CD4-positive, alpha-beta T cell treated with Interleukin-10 for 1 hour (primary cell): ENCODE data around the gene OR2A1.
"Not testable (repeated sequence)": the region's sequence is repeated elsewhere in the genome, so short reads cannot be mapped to it uniquely, and the experiment has no call there.

Experiments
- DNase-seq: peaks from one replicate; pipeline ENCODE4 v3.0.0-alpha.2; 2020

Gene OR2A1

DNA sequence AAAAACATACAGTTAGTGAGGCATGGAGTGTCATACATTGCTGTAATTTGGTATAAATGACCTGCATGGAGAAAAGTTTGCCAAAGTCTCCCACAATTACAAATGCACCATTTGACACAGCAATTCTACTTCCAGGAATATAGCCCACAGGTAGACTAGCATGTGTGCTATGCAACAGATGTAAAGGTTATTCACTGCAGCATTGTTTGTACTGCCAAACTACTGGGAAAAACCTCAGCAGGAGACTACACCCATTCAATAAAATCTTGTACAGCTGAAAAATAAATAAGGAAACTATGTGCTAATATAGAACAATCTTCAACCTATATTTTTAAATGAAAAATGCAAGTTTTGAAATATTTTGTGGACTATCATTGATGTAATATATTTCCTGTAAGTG, 17.8 kb downstream of the OR2A1 start:
- not testable (repeated sequence) for DNase-seq

DNA sequence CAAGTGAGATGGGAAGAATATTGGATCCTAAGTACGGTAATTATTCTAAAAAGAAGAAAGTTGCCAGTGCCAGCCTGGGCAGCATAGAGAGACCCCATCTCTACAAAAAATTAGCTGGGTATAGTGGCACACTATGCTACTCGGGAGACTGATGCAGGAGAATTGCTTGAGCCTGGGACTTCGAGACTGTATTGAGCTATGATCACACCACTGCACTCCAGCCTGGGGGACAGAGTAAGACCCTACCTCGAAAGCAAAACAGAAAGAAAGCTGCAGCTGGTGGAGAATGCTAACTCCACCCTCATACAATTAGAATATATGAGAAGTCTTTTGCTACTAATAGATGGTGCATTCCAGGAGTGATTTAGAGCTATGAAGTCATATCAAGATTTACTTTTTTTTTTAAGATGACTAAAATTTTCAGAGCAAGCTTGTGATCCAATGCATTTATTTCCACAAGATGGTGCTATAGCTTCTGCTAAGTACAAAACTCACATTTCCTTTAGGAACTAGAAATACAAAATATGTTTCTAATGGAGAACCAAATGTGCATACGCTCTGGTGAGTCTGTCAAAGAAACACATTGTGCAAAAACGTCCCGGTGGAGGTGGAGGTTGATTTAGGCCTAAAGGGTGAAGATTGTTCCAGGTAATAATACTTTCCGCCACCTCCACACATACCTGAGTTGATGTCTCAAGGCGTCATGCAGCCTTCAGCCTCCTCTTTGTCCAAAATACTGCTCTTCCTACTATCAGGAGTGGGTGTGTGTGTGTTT, 19.2 kb downstream of the OR2A1 start:
- DNase-seq, result not testable (repeated sequence)

DNA sequence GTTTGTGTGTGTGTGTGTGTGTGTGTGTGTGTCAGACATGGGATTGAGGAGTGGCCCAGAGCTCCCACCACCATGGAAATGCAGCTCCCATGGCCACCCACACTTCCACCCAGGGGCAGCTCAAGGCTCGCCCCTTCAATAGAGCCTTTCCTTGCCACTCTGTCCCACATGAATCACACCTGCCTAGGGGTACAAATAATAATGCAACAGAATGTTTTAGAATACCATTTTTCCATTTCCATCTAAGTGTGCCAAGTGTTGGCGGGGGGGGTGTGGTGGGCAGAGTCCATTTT, 19.7 kb downstream of the OR2A1 start:
- not testable (repeated sequence) for DNase-seq

DNA sequence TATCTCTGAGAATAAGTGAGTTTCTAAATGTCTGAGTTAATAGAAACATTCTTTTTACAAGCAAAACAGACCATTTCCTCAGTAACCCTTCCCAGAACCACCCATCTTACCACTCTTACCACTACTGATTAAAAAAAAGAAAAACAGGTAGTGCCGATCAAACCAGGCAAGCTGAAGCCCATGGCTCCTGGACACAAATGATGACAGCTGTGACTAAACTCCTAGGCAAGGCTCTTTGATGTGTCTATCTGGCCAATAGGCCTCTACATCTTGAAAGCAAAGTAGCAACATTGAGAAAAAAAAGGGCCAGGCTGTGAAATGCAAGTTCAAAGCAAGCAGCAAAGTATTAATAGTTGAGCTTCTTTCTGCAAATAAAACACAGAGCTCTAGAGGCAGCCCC, 36.4 kb downstream of the OR2A1 start:
- DNase-seq, result not testable (repeated sequence)

DNA sequence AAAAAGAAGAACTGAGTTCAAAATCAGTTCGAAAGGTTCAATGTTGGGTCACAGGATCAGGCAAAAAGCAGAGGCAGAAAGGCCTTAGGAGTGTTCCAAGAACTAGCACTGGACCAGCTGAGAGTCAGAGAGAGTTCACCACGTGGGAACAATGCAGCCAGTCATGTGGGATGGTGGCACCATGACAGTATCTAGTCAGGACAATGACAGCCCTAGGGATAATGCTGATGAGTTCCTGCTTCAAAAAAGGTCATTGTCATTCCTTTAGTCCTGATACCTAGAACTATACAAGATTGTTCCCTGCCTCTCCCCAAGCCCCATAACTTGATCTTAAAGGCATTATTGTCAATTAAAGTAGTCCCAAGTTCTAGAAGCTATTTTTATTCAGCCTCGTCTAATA, 39.4 kb downstream of the OR2A1 start:
- DNase-seq, result not testable (repeated sequence)

DNA sequence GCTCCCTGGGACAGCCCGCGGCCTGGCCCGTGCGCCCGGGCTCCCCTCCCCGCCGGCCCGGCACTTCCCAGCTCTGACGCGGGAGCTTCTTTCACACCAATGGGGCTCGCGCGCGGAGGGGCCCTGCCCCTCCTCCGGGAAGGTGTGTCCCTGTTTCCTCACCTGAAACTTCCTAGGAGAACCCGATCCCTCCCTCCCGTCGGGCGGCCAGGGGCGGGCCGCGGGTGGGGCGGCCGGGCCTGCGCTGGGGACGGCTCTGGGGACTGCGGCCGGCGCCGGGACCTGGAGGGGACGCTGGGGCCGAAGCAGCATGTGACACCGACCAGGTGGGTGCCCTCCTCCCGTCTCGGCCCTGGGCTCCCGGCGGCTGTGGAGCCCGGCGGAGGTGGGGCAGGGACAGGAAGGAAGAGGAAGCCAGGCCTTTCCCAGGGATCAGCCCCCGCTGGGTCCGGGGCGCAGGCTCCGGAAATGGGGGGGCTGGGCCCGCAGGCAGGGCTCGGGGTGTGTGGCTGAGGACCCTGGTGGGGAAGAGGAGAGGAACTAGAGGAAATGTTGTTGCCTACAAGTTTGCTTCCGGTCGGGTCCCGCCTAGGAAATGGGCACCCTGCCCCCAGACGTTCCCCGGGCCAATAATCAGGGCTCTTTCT, 43.1 kb downstream of the OR2A1 start, which contains the start of gene ARHGEF5:
Gene ARHGEF5 (plus strand): TSS at position 227 of the 647 bp plus-strand sequence. CDS start 7,268 bp downstream, outside the sequence.
- not testable (repeated sequence) for DNase-seq

DNA sequence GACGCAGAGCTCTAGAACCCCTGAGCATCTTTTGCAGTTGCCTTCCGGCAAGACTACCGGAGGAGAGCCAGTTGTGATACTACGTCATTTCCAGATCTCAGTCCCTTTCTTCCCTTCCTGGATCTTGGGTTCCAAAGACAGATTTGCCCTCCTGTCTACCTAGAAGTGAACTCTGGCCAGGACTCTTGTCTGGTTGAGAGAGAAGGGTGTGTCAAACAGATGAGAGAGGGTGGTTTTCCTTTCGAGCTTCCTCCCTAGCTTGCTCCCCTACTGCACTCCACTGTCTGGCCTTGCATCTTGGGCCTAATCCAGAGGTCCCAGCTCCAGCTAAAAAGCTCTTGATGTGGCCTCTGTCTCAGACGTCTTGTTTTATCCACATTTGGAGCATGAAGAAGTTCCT, 44.0 kb downstream of the OR2A1 start:
- DNase-seq, result not testable (repeated sequence)

DNA sequence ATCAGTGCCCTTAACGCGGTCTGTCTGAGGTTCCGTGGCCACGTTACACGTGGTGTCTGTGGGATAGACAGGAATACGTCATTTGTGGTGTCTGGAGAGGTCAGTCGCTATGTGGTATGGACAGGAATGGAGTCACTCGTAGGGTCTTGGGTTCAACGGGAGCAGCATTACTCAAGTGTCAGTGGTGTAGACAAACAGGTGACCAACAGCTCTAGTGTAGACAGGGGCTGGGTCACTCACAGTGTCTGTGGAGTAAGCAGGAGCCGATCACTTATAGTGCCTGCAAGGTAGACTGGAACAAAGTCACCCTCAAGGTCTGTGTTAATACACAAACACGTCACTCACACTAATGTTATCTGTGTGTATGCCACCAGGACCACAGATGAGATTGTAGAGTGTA, 44.6 kb downstream of the OR2A1 start:
- DNase-seq, result not testable (repeated sequence)

DNA sequence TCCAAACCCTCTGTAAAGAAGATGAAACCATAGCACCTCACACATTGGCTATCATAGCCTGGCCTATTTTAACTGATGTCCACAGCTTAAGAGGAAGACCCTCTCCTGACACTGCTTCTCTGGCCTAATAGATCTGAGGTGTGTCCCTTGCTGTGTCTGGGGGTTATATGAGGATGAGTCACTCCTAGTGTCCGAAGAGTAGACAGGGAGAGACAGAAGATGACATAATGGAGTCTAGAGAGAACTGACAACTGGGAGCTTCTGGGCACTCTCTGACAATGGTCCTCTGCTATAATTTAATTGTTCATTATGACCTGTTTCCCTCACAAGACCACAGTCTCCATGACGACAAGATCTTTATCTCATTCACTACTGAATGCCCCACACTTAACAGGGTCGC, 49.8 kb downstream of the OR2A1 start:
- not testable (repeated sequence) for DNase-seq

DNA sequence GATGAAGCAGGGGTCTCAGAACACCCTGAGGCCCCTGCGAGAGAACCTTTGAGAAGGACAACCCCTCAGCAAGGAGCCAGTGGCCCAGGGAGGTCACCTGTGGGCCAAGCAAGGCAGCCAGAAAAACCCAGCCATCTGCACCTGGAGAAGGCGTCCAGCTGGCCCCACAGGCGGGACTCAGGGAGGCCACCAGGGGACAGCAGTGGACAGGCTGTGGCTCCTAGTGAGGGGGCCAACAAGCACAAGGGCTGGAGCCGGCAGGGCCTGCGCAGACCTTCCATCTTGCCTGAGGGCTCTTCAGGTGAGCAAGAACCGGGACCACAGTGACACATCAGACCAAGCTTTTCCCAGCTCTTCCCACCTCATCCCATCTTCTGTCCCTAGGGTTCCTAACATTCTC, 53.3 kb downstream of the OR2A1 start:
- not testable (repeated sequence) for DNase-seq

DNA sequence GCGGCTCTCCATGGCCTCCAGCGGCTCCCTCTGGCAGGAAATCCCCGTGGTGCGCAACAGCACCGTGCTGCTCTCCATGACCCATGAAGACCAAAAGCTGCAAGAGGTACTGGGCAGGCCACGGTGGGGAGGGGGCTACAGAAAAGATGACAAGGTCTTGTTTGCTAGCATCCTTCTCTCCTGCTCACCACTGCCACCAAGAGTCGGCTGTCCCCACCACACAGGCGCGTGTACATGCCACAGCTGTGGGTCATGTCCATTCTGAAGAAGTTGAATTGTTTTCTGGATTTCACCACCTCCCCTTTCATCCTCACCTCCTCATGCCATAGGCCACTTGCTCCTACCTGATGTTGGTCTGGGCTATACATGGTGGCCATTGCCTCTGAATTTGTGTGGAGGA, 55.0 kb downstream of the OR2A1 start:
- DNase-seq, result not testable (repeated sequence)

DNA sequence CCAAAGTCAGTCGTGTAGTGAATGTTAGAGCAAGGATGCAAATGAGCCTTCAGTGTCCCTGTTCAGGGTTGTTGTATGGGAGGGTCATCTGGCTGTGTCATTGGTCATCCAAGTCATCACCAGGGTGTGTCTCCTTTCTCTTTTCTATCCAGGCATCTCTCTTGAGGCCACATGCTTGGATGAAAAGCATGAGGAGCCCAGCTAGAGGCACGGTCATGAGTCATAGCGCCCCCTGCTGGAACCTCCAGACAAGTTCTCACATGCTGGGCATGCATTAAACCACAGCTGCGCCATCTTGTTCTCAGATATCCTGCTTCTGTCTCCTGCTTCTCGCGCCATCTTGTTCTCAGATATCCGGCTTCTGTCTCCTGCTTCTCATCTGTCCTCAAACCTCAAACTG, 57.0 kb downstream of the OR2A1 start:
- DNase-seq, result not testable (repeated sequence)
